ENCODE measurements around the gene TAS2R60. TPM values are rescaled to one million over a fixed set of nuclear protein-coding genes. Genes with fewer than 3 reads are reported as not detected.

Gene TAS2R60
- total and polyA plus RNA-seq, 2 of the 8 experiments (the other 6 are each of a cell fraction or from before 2014, with no cell fraction given) = 0.15 to 0.32 TPM

- H3K27me3 ChIP-seq (replicated peaks in 1 of 4; ENCODE audit: control insufficient read depth in 3 of 4, extremely low read depth in 1 of 4, insufficient read depth in 3 of 4, low read length in 3 of 4) = no peaks in the 10 kb centered on the region
- no peak overlapping the region for H3K9ac ChIP-seq (replicated peaks in 1 of 4; ENCODE audit: extremely low read depth in 1 of 4, low read depth in 3 of 4, low read length in 3 of 4)
- H3K18ac ChIP-seq (ENCODE audit: extremely low read depth, low read length) = no peak overlapping the region
- no peak overlapping the region for H4K5ac ChIP-seq (ENCODE audit: insufficient read length, low read depth, low read length)
- H2AFZ ChIP-seq (ENCODE audit: low read length) = no peak overlapping the region
- H3K27ac ChIP-seq (ENCODE audit: low read depth, low read length) = no peak overlapping the region
- H3K23ac ChIP-seq (ENCODE audit: insufficient read length) = no peak overlapping the region
- POLR2A ChIA-PET (ENCODE audit: partially characterized antibody) = interaction anchor here (0.7 to 1.4 kb wide), 2 partner anchors 11 to 30 kb away, joined by 3 read pairs; no protein-coding TSS in a partner anchor
- peak overlapping the region; percentile 50 to 51; a peak in 3 of 4 replicates for H3K4me2 ChIP-seq (ENCODE audit: insufficient read depth in 1 of 2, low read depth in 2 of 2, low read length in 2 of 2)
- DNase-seq (ENCODE audit: low read depth in 1 of 2, low spot score in 2 of 2) (no peak), FAIRE-seq (no peak)
- H3K79me2 ChIP-seq (ENCODE audit: control insufficient read depth in 1 of 2, insufficient read depth in 2 of 2, low read length in 2 of 2) = no peaks in the 10 kb centered on the region
- H2BK12ac ChIP-seq (ENCODE audit: low read depth, low read length) = no peak overlapping the region
- H2BK5ac ChIP-seq (ENCODE audit: low read depth, low read length) = no peak overlapping the region
- H3K36me3 ChIP-seq (ENCODE audit: control insufficient read depth in 2 of 4, insufficient read depth in 4 of 4, low read length in 3 of 4) = no peaks in the 10 kb centered on the region
- H2BK15ac ChIP-seq (ENCODE audit: low read length) = no peak overlapping the region
- H3K14ac ChIP-seq (ENCODE audit: insufficient read length) = no peak overlapping the region
- peaks cover 2 to 8% (median 6%) of the 10 kb centered on the region in 4 experiments for H3K4me1 ChIP-seq (replicated peaks in 1 of 4; ENCODE audit: control insufficient read depth in 3 of 4, insufficient read depth in 4 of 4, low read length in 3 of 4)
- H4K20me1 ChIP-seq (replicated peaks in 1 of 2; ENCODE audit: control insufficient read depth in 1 of 2, insufficient read depth in 2 of 2, low read length in 2 of 2) = no peaks in the 10 kb centered on the region
- no peak overlapping the region for H3K56ac ChIP-seq (replicated peaks; ENCODE audit: insufficient read length, low read depth, low read length)
- CTCF ChIA-PET (ENCODE audit: partially characterized antibody) = interaction anchor here (0.6 to 1.7 kb wide), 3 partner anchors 12 to 20 kb away, joined by 3 read pairs; no protein-coding TSS in a partner anchor
- H4K91ac ChIP-seq (replicated peaks; ENCODE audit: insufficient read length, low read length) = no peak overlapping the region
- no peaks in the 10 kb centered on the region for H3K23me2 ChIP-seq (ENCODE audit: low read depth, low read length)
- 75% methylated on average over 3 of the region's 3 CpGs; no CpG with 5 or more reads in 1 of the 2 experiments for WGBS, 2 experiments (ENCODE audit: extremely low coverage in 1 of 2, insufficient coverage in 1 of 2, insufficient read length in 1 of 2, insufficient replicate concordance in 2 of 2, low coverage in 1 of 2, low lambda C conversion rate in 2 of 2, missing lambda C conversion rate in 1 of 2)
- no peak overlapping the region for H2BK120ac ChIP-seq (replicated peaks; ENCODE audit: low read depth, low read length)
- no peak overlapping the region for H3K4ac ChIP-seq (replicated peaks; ENCODE audit: insufficient read length, low read depth, low read length)
- TF ChIP-seq SIRT6 (IDR thresholded peaks at IDR 0.05; ENCODE audit: low read length) (no peak), CBX8 (IDR thresholded peaks at IDR 0.05; ENCODE audit: borderline replicate concordance, low read depth, low read length) (no peak), JUN (IDR thresholded peaks at IDR 0.05; ENCODE audit: low read depth, low read length) (no peak), TEAD4 (IDR thresholded peaks at IDR 0.05; ENCODE audit: low read depth, low read length) (no peak), EZH2 (IDR thresholded peaks at IDR 0.05; ENCODE audit: low read depth, low read length, severe bottlenecking) (no peak), CEBPB (IDR thresholded peaks at IDR 0.05; ENCODE audit: low read depth, low read length) (no peak)
- no peak overlapping the region for H4K8ac ChIP-seq (ENCODE audit: extremely low read depth, insufficient read depth, low read length)
- no peaks in the 10 kb centered on the region for H3K79me1 ChIP-seq (ENCODE audit: low read depth, low read length)
- no peak overlapping the region for H2AK5ac ChIP-seq (ENCODE audit: low read depth, low read length)
- no peak overlapping the region for H3K4me3 ChIP-seq (ENCODE audit: extremely low read depth in 1 of 4, insufficient read depth in 2 of 4, low read depth in 3 of 4, low read length in 4 of 4)
- H3K9me3 ChIP-seq (ENCODE audit: insufficient read depth in 2 of 2, low read depth in 1 of 2, low read length in 1 of 2) = no peaks in the 10 kb centered on the region
- H2BK20ac ChIP-seq (ENCODE audit: low read length) = no peak overlapping the region
Observed at GRCh38 chr7:143436325-143436946, 6.8 kb upstream of the TAS2R60 start.
